Regular cardiac myocyte (primary cell): ENCODE data around the gene FAM98C. TPM values are rescaled to one million over a fixed set of nuclear protein-coding genes. Genes with fewer than 3 reads are reported as not detected.

Experiments used
- total RNA-seq: library from RNA; depleted of rRNA; stranded (reverse); fragments of >200 nt; gene quantifications from 2 replicates; pipeline ENCODE4 v1.2.3, GENCODE V29; 2014

Gene FAM98C
- 9.0 and 9.6 TPM in 2 replicates for total RNA-seq

DNA sequence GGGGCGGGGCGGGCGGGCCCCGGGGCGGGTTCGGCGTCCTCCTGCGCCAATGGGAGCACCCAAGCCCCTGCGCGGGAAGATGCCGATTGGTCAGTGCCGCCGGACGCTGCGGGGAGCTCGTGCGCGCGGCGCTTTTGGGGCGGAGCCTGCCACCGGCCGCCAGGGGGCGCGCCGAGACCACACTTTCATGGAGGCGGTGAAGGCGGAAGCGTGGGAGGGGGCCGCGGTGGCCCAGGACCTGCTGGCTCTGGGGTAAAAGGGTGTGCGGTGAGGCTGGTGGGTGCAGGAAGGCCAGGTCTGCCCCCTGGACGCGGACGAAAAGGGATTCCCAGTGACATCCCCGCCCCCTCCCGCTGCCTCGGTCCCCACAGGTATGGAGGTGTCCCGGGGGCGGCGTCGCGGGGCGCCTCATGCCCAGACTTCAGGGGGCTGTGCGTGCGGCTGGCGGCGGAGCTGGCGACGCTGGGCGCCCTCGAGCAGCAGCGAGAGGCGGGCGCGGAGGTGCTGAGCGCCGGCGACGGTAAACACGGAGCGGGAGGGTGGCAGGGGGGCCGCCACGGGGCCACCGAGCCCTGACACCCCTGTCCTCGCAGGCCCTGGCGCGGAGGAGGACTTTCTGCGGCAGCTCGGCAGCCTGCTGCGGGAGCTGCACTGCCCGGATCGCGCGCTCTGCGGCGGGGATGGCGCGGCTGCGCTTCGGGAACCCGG is at the start of gene FAM98C:
FAM98C (plus strand) TSS at position 127 of the 708 bp plus-strand sequence; CDS start at position 188, 61 bp downstream.

DNA sequence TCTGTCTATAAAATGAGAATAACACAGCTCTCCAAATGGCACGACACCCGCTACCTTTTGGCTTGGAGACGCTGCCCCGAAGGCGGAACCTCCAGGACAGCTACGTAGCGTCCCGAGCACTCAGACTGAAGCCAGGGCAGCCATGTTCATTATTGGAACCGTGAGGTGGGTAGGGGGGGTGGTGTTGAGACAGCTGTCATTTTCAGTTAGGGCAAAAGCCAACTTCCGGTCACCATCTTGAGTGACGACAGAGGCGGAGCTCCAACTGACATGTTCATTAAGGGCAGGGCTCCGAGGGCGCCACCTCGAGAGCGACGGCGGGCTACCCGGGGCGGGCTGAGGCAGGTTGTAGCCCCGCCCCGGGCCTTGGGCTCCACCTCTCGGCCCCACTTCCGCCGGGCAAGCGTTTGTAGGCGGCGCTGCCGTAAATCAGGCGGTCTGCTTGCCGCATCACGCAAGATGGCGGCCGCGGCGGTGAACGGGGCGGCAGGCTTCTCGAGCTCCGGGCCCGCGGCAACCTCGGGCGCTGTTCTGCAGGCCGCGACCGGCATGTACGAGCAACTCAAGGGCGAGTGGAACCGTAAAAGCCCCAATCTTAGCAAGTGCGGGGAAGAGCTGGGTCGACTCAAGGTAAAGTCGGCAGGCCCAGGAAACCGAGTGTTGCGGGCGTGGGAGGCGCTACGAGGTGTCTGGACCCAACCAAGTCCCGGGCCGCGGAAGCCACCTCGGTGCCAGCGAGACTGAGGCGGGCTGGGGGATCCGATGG is 28.4 kb upstream of the FAM98C start, which contains the start of gene PSMD8:
PSMD8 (plus strand) TSS at position 240 of the 766 bp plus-strand sequence; CDS start at position 271, 31 bp downstream.

DNA sequence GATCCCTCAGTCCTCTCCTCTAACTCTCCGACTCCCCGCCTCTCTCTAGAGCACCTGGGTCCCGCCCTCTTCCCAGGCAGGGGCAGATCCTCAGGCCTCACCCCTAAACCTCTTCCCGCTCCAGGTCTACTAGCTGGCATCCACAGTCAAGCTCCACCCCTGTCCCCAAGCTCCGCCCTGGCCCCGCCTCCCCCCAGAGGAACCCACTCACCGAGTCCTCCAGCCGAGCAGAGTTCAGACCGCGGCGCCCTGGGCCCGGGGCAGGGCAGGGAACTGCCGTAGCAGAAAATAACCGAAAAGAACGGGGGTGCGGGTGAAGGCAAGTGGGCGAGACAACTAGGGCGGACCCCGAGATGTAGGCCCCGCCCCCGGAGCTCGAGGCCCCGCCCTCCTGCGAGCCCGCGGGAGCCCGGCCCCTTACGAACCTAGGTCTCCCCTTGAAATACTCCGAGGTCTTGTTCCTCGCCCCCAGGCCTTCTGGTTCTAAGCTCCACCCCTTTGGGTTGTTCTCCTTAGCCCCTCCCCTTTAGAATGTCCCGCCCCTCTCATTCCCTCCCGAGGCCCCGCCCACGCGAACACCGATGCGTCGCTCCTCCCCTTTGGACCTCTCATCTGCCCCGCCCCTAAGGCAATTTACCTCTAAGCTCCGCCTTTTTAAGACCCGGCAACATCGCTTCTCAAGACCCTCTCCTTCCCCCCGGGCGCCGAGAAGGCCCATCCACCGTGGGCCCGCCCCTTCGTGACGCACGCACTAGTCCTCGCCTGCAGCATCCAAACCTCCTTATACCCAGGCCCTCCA is 15.1 kb upstream of the FAM98C start, which contains the start of gene GGN:
GGN (minus strand) TSS at position 485 of the 799 bp plus-strand sequence. CDS start 773 bp downstream, outside the sequence.

DNA sequence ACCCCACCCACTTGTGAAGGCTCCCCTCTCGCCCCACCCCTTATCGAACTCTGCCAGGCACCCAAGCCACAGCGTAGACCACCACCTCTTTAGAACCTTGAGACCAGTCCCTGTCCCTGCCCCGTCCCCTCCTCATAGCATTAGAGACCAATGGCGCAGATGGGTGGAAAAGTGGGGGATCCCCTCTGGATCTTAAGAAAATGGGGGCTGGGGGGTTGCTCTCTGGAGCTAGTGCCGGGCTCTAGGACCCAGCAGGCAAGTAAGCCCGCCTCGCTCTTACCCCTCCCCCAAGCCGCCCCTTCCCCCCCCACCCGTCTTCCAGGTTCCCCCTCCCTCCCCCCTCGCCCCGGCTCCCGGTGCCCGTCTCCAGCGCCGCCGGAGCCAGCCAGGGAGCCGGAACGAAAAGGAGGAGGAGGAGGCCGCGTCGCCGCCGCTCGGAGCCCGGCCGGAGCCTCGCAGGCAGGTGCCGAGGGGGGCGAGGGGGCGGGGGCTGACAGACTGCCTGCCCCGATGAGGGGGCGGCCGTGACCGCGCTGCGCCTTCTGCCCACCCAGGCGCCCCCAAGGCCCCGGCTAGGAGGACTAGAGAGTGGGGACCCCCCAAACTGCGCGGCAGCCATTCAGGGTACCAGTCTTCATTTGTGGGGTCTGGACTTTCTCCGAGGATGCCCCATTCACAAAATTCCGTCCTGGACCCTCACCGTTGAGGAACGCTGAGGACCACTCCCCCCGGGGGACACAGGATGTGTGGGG is 14.4 kb upstream of the FAM98C start, which contains the start of gene SPRED3:
SPRED3 (plus strand) TSS at position 349 of the 752 bp plus-strand sequence. CDS start 1,606 bp downstream, outside the sequence.

DNA sequence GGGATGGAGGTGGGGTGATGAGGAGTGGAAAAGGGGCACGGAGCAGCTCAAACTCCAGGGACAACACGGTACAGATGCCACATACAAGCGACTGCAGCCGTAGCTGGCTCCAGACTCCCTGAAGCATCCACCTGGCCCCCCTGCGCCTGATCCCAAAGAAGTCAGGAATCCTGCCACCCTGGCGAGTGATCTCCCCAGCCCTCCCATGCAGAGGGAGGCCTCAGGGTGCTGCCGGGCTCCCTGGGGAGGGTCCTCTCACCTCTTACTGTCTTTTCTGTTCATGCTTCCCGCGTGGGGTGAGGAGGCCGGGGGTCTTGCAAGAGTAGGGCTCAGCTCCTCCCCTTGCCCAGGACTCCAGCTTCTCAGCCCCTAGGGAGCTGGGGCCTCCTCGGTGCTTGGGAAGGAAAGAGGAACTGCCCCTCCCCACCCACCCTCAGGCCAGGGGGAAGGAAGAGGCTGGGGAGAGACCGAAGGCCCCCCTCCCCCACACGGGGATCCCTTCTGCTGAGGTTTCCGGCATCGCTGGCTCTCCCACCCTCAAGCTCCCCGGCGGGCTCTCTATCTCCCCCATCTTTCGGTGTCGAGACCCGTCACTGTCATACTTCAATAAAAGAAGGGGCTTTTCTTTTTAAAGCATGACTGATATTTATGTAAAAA is 23.0 kb downstream of the FAM98C start, which contains the start of gene RASGRP4:
RASGRP4 (minus strand) TSS at position 410 of the 657 bp plus-strand sequence; CDS start at position 282, 128 bp downstream.

GRCh38 chr19:38433268-38433733 is 30.4 kb downstream of the FAM98C start, which contains the start of gene RYR1:
Gene RYR1, plus strand, starts transcription at chr19:38433691. Its CDS starts 139 bp downstream, at chr19:38433830.

Other genes with a start within 250 kb of the FAM98C start
- gene DPF1, start 178.9 kb upstream of the FAM98C start, total RNA-seq = 0.28 and 3.5 TPM in 2 replicates
- gene PPP1R14A, start 146.7 kb upstream of the FAM98C start, total RNA-seq = 6.3 and 29.6 TPM in 2 replicates
- 3.3 and 10.7 TPM in 2 replicates for gene SPINT2, start 138.5 kb upstream of the FAM98C start, total RNA-seq
- gene C19orf33, start 98.8 kb upstream of the FAM98C start, total RNA-seq = not detected in 2 replicates
- gene YIF1B, start 87.1 kb upstream of the FAM98C start, total RNA-seq = 90.5 and 93.9 TPM in 2 replicates
- 7.1 and 11.3 TPM in 2 replicates for gene KCNK6, start 83.2 kb upstream of the FAM98C start, total RNA-seq
- gene CATSPERG, start 67.3 kb upstream of the FAM98C start, total RNA-seq = 0.38 and 0.85 TPM in 2 replicates
- 368 and 478 TPM in 2 replicates for gene PSMD8, start 28.5 kb upstream of the FAM98C start, total RNA-seq
- 0.28 and 0.77 TPM in 2 replicates for gene GGN, start 15.1 kb upstream of the FAM98C start, total RNA-seq
- 2.5 and 3.3 TPM in 2 replicates for gene SPRED3, start 14.4 kb upstream of the FAM98C start, total RNA-seq
- gene RASGRP4, start 23.1 kb downstream of the FAM98C start, total RNA-seq = not detected in 2 replicates
- under 0.01 and 1.1 TPM in 2 replicates for gene RYR1, start 30.6 kb downstream of the FAM98C start, total RNA-seq
- 0.19 and 0.85 TPM in 2 replicates for gene MAP4K1, start 214.9 kb downstream of the FAM98C start, total RNA-seq
- gene EIF3K, start 216.1 kb downstream of the FAM98C start, total RNA-seq = 277 and 490 TPM in 2 replicates
- gene ACTN4, start 244.6 kb downstream of the FAM98C start, total RNA-seq = 226 and 336 TPM in 2 replicates